DMS 273 (cell line): ENCODE results near the gene SH2D3C.
A peak's percentile ranks its signal among the peaks of the same experiment; 100 is the strongest.
"Not testable (repeated sequence)": the region's sequence is repeated elsewhere in the genome, so short reads cannot be mapped to it uniquely, and the experiment has no call there.

Experiments used
- DNase-seq: peaks from one replicate; lab custom pipeline; 2025; ENCODE audit not compliant: unreplicated experiment; lab: John Stamatoyannopoulos, UW

SH2D3C gene

GRCh38 chr9:127769101-127769500 is 9.4 kb downstream of the SH2D3C start:
- no peak for DNase-seq

DNA sequence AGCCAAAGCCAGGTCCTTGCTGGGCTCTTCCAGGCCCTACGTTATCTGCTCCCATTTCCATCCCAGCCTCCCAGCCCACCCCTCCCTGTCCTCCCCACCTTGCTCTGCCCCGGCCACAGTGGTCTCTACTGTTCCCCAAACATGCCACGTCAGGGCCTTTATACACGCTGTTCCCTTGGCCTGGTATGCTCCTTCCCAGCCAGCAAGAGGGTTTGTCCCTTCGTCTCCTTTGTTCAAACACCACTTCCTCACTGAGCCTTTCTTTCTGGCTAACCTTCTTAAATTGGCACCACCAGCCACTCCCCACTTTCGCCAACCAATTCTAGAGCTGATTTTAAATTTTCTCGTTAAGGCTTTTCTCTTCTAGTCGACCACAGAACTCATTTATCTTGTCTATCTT is 9.8 kb downstream of the SH2D3C start:
- DNase-seq: no peak

- no peak for DNase-seq
These were observed 10.5 kb downstream of the SH2D3C start for GRCh38 chr9:127767909-127768331.

GRCh38 chr9:127767410-127767809 is 11.1 kb downstream of the SH2D3C start:
- DNase-seq: peak; percentile 60

- DNase-seq: no peak
These were observed 13.0 kb downstream of the SH2D3C start for GRCh38 chr9:127765418-127765817.

GRCh38 chr9:127763918-127764384 is 14.5 kb downstream of the SH2D3C start:
- no peak for DNase-seq

GRCh38 chr9:127762111-127762676 is 16.3 kb downstream of the SH2D3C start:
- DNase-seq: no peak

- no peak for DNase-seq
These were observed 16.9 kb downstream of the SH2D3C start for GRCh38 chr9:127761491-127761956.

GRCh38 chr9:127761061-127761460 is 17.4 kb downstream of the SH2D3C start:
- DNase-seq: no peak

DNA sequence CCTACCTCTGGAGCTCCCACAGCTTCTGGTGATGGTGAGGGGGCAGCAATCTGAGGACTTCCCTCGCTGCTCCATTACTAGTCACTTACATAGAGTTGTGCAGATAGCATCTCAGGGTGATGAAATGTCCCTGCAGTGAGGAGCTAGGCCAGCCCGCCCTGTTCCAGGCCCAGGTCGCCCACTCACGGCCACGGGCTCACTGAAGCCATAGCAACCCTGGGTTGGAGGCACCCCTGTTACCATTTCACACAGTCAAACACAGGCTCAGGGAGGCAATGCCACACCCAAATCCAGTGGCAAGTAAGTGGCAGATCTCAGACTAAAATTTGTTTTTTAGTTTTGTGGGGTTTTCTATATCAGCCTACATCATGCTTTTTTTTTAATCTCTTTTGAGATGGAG is 19.6 kb downstream of the SH2D3C start:
- no peak for DNase-seq

GRCh38 chr9:127756776-127757175 is 21.7 kb downstream of the SH2D3C start:
- not testable (repeated sequence) for DNase-seq

DNA sequence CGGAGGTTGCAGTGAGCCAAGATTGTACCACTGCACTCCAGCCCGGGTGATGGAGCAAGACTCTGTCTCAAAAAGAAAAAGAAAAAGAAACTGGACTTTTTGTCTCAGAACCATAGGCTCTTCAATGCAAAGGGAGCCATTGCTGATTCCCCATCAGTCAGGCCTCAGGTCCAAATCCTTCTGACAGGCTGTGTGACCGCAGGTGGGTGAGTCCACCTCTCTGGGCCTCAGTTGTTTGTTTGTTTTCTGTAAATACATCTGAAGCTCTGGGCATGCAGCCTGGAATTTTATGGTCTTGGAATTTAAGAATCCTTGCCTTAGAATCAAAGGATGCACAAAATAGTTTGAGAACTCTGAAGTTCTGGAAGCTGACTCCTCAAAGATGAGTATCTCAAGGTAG is 22.2 kb downstream of the SH2D3C start:
- DNase-seq: no peak

GRCh38 chr9:127755061-127756060 is 23.1 kb downstream of the SH2D3C start:
- peak; percentile 58 for DNase-seq

GRCh38 chr9:127754099-127755060 is 24.1 kb downstream of the SH2D3C start:
- peak; percentile 81 for DNase-seq

DNA sequence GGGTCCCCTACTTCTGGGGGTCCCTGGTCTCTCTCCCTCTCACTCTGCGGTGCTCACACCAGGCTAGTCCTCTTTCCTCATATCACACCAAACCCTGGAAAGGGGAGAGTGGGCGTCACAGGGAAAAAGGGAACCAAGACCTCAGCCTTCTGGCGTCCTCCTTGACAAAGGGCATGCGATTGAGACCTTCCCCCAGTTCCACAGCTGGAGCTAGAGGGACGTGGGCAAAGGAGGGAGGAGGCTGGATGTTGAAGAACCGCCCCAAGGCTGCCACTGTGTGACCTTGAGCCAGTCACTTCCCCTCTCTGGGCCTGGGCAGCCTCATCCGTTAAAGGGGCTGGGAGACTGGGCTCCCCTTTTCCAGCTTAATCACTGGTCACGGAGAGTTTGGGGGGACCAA is 24.8 kb downstream of the SH2D3C start:
- DNase-seq: no peak

DNA sequence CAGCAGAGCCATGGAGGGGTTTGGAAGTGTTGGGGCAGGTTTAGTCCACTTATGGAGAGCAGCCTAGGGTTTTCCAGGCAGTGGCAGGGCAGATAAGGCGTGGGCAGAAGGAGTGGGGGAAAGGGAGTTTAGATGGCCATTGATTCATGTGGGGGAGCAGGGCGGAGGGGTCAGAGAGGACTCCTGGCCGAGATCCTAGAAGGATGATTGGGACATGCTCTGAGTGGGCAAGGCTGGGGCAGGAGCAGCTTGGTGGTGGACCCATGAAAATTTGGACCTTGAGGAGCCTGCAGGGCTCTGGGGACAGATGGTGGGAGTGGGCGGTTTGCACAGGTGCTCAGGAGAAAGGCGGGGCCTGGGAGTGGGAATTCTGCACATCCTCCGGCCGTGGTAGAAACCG is 25.3 kb downstream of the SH2D3C start:
- DNase-seq: peak; percentile 20

DNA sequence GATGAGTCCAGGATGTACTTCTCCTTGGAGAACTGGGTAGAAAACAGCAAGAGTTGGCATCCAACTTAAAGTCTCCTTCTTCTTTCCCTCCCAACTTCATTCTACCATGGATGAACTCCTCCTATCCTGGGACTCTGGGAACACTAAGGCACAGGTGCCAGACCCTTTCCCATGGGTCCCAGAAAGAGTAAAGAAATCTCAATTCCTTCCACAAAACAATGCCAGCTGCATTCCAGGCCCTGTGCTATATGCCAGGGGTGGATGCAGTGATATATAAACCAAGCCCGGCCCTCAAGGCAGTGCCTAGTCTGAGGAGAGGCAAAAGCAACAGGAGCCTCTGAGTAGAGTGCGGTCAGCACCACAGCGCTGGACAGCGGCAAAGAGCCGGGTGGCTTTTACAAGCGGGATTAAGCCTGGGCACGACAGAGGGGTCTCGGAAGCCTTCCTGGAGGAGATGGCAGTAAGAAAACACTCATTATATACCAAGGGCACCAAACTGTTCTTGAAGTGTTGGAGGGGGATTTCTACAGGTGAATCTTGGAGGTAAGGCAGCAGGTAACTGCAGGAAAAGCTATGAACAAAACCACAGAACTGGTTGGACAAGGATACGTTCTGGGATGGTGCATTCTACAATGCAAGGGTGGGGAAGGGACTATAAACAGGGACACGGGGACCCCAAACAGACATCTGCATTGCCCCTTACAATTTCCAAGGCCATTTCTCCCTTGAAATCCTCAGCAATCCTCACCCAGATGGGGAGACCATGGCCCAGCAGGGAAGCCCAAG is 27.0 kb downstream of the SH2D3C start:
- DNase-seq: no peak

DNA sequence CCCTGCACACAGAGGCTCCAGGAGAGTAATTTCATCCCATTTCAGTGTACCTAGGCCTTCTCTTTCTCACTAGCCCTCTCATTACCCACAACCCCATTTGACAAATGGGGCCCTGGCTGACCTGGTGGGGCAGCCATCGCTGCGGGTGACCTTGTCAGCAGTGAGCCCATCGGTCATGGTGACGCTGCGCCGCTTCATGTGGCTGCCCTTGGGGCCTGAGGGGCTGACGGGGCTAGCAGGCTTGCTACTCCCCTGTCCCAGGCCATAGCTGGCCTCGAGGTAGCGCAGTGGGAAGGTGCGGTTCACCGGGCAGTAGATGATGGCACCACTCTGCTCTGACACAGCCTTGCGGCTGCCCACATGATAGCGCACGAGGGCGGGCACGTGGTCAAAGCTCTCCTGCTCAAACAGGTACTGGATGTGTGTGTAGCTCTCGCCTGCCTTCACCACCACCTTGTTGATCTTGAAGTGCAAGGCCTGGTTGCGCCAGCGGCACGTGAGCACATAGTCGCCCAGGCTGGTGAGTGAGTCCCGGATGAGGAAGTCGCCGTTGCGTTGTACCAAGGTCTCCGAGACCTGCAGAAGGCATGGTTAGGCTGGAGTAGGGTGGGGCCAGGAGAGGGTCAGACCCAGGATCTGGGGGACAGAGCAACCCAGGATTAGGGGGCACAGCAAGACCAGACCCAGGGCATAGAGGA is 29.2 kb downstream of the SH2D3C start:
- no peak for DNase-seq

DNA sequence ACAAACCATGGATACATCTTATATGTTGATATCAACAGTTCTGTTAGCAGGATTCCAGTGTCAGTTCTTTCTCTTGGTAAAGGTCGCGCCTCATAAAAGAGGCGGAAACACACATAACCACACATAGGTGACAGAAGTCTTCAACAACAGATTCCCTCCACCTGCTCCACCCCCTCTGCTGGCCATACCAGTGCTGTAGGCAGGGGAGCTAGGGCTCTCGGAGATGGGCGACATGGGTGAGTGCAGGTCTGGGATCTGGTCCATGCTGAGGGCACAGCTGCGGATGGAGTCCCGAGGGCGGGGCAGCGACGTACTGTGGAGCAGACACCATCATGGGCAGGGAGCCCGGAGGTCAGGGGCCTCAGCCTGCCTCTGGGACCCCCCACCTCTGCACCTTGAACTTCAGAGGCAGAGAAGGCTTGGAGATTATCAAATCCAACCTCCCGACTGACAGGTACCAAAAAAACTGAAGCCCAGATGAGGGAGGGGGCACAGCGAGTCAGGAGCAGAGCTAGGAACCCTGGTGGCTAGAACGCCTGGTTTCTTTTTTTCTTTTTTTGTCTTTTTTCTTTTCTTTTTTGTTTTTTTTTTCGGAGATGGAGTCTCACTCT is 31.4 kb downstream of the SH2D3C start:
- peak; percentile 30 for DNase-seq
